Pancreas (tissue), 10 donors: ENCODE data around the gene PARD3B. TPM values are rescaled to one million over a fixed set of nuclear protein-coding genes. Genes with fewer than 3 reads are reported as not detected.

ENCODE experiments used
- ATAC-seq, 4 donors: fragments of 200-7000 bp; cut with Tn5 transposase; one replicate each; pipeline versions ENCODE4 v1.8.0 to v1.9.1; 2020; ENCODE audit warnings: mild to moderate bottlenecking in 4 of 4, moderate library complexity in 4 of 4
- DNase-seq, 6 donors: peaks; one replicate each; pipeline ENCODE4 v3.0.0-alpha.2; 2020
- FAIRE-seq: peaks from 2 replicates; lab custom pipeline; 2012; peaks lifted over from hg19 to GRCh38; lab: Jason Lieb, UNC
- H3K27ac ChIP-seq, 4 donors: fragments of 200-600 bp; sonication (generic); 1 replicate in 3 of 4; 2 replicates in 1 of 4; pipeline versions ENCODE4 v1.5.0 to v1.8.0; 2020
- H3K27me3 ChIP-seq, 4 donors: fragments of 200-600 bp; one replicate each; pipeline ENCODE4 v1.8.0; 2021
- H3K36me3 ChIP-seq, 3 donors: fragments of 200-600 bp; sonication (generic) in 1 of 3; one replicate each; pipeline versions ENCODE4 v1.5.0 to v1.8.0; 2020 to 2021
- H3K4me1 ChIP-seq, 3 donors: fragments of 200-600 bp; one replicate each; pipeline ENCODE4 v1.8.0; 2021
- H3K4me3 ChIP-seq, 4 donors: fragments of 200-600 bp; sonication (generic) in 2 of 4; one replicate each; pipeline versions ENCODE4 v1.5.0 to v1.8.0; 2020 to 2021
- H3K9me3 ChIP-seq, 4 donors: fragments of 200-600 bp; one replicate each; pipeline ENCODE4 v1.8.0; 2021
- WGBS, 2 donors: extraction: QIAGEN DNeasy Blood & Tissue Kit; methylation state at CpG; one replicate each; pipeline ENCODE4 v1.1.7; 2013; 5-methylcytosine and 5-hydroxymethylcytosine counted together
- intact Hi-C, 3 donors: fragments of 100-400 bp; cut with DNase I; formaldehyde crosslinking; loops; one replicate each; pipeline versions ENCODE4 v1.11.1 to v1.14.2; 2022
- polyA plus RNA-seq, 2 donors: library from polyadenylated mRNA; stranded (reverse); fragments of 200-250 nt; gene quantifications; one replicate each; pipeline ENCODE4 v1.2.3, GENCODE V29; 2013
- total RNA-seq, 6 donors: library from RNA; stranded (reverse); fragmentation: NEBNext Ultra II Directional in 4 of 6; extraction: Animal tissue kit (Norgen Biotek cat#: 25700) in 4 of 6; gene quantifications; one replicate each; pipeline versions ENCODE4 v1.2.1 to v1.2.4, GENCODE V29; 2021 to 2023
- TF ChIP-seq, protein P1 (sequence below), 4 donors: fragments of 200-600 bp; sonication (generic) in 3 of 4; IDR thresholded peaks; one replicate each; pipeline versions ENCODE4 v1.5.0 to v1.8.0; 2021; ENCODE audit warnings: antibody characterized with exemption in 4 of 4
- donor health status: healthy with polysubstance abuse.
- donor health status: DM: no; HTN: no; CAD: no; lungs with moderate emphysema.
- donor health status: DM: no; HTN: no; CAD: no.
- donor health status: control.
- donor health status: control.
- donor health status: Bipolar disorder and iron deficiency.
- donor health status: DM: yes; HTN: yes; CAD: no.
- donor health status: DM: no; HTN: no; CAD: no.
- donor health status: DM: no; HTN: no; CAD: no.
- donor health status: DM: yes; HTN: yes; CAD: no.

Gene PARD3B
- total and polyA plus RNA-seq, 8 donors = 2.8 to 21.5 (median 12.7) TPM

DNA sequence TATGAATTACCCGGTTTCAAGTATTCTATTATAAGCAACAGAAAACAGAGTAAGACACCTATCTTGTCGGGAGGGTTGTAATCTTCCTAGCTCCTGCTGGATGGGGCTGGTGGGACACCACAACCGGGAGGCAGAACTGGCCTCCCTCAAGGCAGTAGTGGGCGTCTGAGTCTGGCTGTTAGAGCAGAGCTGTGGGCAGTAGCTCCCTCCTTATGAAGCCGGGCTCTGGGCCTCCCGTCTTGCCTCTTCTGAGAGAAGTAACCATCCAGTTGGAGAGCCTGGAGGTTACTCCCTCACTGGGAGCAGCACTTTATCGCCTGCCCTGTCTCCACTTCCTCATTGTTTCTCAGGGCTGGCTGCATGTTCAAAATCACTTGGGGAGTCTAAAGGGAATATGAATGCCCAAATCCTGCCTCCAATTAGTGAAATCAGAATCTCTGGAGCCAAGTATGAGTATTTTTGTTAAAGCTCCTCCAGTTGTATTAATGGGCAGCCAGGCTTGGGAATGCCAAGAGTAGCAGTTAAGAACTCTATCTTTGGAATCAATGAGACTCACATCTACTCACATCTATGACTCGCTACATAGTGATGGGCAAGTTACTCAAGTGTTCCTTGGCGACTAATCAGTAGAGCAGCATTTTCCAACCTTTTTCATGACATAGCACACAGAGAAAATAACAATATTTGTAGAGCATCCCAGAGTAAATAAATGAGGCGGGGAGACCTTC is 1109.8 kb downstream of the PARD3B start:
- FAIRE-seq (no peak), DNase-seq (no peak), ATAC-seq (no peak)
- H3K27me3 ChIP-seq = no peaks in the 10 kb centered on the region
- H3K36me3 ChIP-seq = no peaks in the 10 kb centered on the region
- H3K9me3 ChIP-seq = no peaks in the 10 kb centered on the region
- no peaks in the 10 kb centered on the region for H3K4me1 ChIP-seq
- intact Hi-C loops = no loop called here
- WGBS, 2 donors = 84 to 91% methylated on average over 10 of the region's 10 CpGs
- no peak overlapping the region for H3K27ac ChIP-seq
- H3K4me3 ChIP-seq = no peak overlapping the region
- TF ChIP-seq, protein P1, sequence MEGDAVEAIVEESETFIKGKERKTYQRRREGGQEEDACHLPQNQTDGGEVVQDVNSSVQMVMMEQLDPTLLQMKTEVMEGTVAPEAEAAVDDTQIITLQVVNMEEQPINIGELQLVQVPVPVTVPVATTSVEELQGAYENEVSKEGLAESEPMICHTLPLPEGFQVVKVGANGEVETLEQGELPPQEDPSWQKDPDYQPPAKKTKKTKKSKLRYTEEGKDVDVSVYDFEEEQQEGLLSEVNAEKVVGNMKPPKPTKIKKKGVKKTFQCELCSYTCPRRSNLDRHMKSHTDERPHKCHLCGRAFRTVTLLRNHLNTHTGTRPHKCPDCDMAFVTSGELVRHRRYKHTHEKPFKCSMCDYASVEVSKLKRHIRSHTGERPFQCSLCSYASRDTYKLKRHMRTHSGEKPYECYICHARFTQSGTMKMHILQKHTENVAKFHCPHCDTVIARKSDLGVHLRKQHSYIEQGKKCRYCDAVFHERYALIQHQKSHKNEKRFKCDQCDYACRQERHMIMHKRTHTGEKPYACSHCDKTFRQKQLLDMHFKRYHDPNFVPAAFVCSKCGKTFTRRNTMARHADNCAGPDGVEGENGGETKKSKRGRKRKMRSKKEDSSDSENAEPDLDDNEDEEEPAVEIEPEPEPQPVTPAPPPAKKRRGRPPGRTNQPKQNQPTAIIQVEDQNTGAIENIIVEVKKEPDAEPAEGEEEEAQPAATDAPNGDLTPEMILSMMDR (IDR thresholded peaks at IDR 0.05) = no peak

- Histone ChIP-seq H3K4me3 (no peak overlapping the region), H3K4me1 (no peaks in the 10 kb centered on the region), H3K36me3 (no peaks in the 10 kb centered on the region), H3K27ac (no peak overlapping the region), H3K9me3 (no peaks in the 10 kb centered on the region), H3K27me3 (no peaks in the 10 kb centered on the region)
- no peak for FAIRE-seq
- 55 to 72% methylated on average over 6 of the region's 6 CpGs for WGBS, 2 donors
- intact Hi-C loops = no loop called here
- DNase-seq = no peak
- TF ChIP-seq, protein P1 (IDR thresholded peaks at IDR 0.05) = no peak
- no peak for ATAC-seq
Observed at GRCh38 chr2:205655779-205656456, 1110.6 kb downstream of the PARD3B start.

DNA sequence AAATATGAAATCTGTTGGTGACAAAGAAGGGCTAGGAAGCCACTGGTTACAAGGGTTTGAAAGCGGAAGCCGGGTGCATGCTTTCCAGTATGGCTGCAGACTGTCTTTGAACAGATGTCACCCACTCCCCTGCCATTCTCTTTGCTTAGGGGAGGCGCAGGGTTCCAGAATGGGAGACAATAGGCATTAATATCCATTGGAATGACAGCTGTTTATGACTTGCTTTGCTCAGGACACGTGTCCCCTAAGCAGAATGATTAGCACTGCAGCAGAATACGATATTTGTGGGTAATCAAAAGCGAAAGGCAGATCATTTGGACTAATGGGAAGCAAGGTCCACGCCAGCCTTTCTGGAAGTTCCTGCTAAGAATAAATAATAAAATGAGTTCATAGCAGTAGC is 1111.2 kb downstream of the PARD3B start:
- no peak for DNase-seq
- no peak for ATAC-seq
- no peak overlapping the region for H3K4me3 ChIP-seq
- WGBS, 2 donors = 48 to 54% methylated on average over 7 of the region's 7 CpGs
- no peaks in the 10 kb centered on the region for H3K36me3 ChIP-seq
- no peaks in the 10 kb centered on the region for H3K9me3 ChIP-seq
- H3K27me3 ChIP-seq = no peaks in the 10 kb centered on the region
- TF ChIP-seq, protein P1 (IDR thresholded peaks at IDR 0.05) = no peak
- intact Hi-C loops = no loop called here
- no peak overlapping the region for H3K27ac ChIP-seq
- no peak for FAIRE-seq
- no peaks in the 10 kb centered on the region for H3K4me1 ChIP-seq

- WGBS, 2 donors = 29 to 32% methylated on average over 4 of the region's 4 CpGs
- Histone ChIP-seq H3K27me3 (no peaks in the 10 kb centered on the region), H3K27ac (no peak overlapping the region), H3K4me3 (no peak overlapping the region), H3K36me3 (no peaks in the 10 kb centered on the region), H3K4me1 (no peaks in the 10 kb centered on the region), H3K9me3 (no peaks in the 10 kb centered on the region)
- intact Hi-C loops = no loop called here
- ATAC-seq = no peak
- TF ChIP-seq, protein P1 (IDR thresholded peaks at IDR 0.05) = no peak
- no peak for FAIRE-seq
- no peak for DNase-seq
Observed at GRCh38 chr2:205656941-205657340, 1111.7 kb downstream of the PARD3B start.

- Histone ChIP-seq H3K27me3 (no peaks in the 10 kb centered on the region), H3K27ac (no peak overlapping the region), H3K4me1 (no peaks in the 10 kb centered on the region), H3K4me3 (no peak overlapping the region), H3K36me3 (no peaks in the 10 kb centered on the region), H3K9me3 (no peaks in the 10 kb centered on the region)
- TF ChIP-seq, protein P1 (IDR thresholded peaks at IDR 0.05) = no peak
- peak in 2 of 4 donors; percentile 25 to 52 for ATAC-seq
- no peak for FAIRE-seq
- intact Hi-C loops = no loop called here
- DNase-seq = no peak
- WGBS, 2 donors = 65 to 75% methylated on average over 3 of the region's 3 CpGs
Observed at GRCh38 chr2:205657579-205657978, 1112.3 kb downstream of the PARD3B start.
